Transverse colon (tissue), 4 donors: Measurements from ENCODE around the gene CEP170B. TPM values are rescaled to one million over a fixed set of nuclear protein-coding genes. Genes with fewer than 3 reads are reported as not detected.
A peak's percentile ranks its signal among the peaks of the same experiment; 100 is the strongest.

Experiments
- DNase-seq: peaks from one replicate; pipeline ENCODE4 v3.0.0-alpha.2; 2019
- H3K27ac ChIP-seq, 4 donors: fragments of 200-600 bp; sonication (generic); 2 replicates each; pipeline ENCODE4 v1.5.1; 2016 to 2018; ENCODE audit warnings: inconsistent platforms in 4 of 4
- H3K27me3 ChIP-seq: fragments of 200-600 bp; sonication (generic); 2 replicates; pipeline ENCODE4 v1.5.1; 2017; ENCODE audit warnings: inconsistent platforms
- H3K36me3 ChIP-seq, 4 donors: fragments of 200-600 bp; sonication (generic); 2 replicates each; pipeline ENCODE4 v1.5.1; 2017 to 2019; ENCODE audit warnings: inconsistent platforms in 4 of 4
- H3K4me1 ChIP-seq, 4 donors: fragments of 200-600 bp; sonication (generic); 2 replicates each; pipeline ENCODE4 v1.5.1; 2017 to 2020; ENCODE audit warnings: inconsistent platforms in 4 of 4
- H3K4me3 ChIP-seq, 4 donors: fragments of 200-600 bp; sonication (generic); 1 replicate in 1 of 4; 2 replicates in 3 of 4; pipeline versions ENCODE4 v1.5.1 to v1.6.1; 2017 to 2019; ENCODE audit warnings: inconsistent platforms in 4 of 4
- H3K9me3 ChIP-seq, 2 donors: fragments of 200-600 bp; sonication (generic); 2 replicates each; pipeline ENCODE4 v1.5.1; 2017 to 2019; ENCODE audit warnings: inconsistent platforms in 2 of 2
- EP300 ChIP-seq: sonication (generic); formaldehyde crosslinking; IDR thresholded peaks from one replicate; pipeline ENCODE4 v1.6.1; 2017; ENCODE audit warnings: antibody characterized with exemption, low read depth
- POLR2A ChIP-seq: fragments of 450-650 bp; IDR thresholded peaks from one replicate; pipeline ENCODE4 v1.6.1; 2016; ENCODE audit warnings: antibody characterized with exemption, mild to moderate bottlenecking, moderate library complexity
- POLR2AphosphoS5 ChIP-seq, 3 donors: sonication (generic); formaldehyde crosslinking; IDR thresholded peaks; one replicate each; pipeline ENCODE4 v1.6.1; 2016; ENCODE audit warnings: antibody characterized with exemption in 3 of 3
- WGBS, 2 donors: methylation state at CpG; one replicate each; pipeline ENCODE4 v1.1.5; 2018; ENCODE audit warnings: low coverage in 1 of 2; 5-methylcytosine and 5-hydroxymethylcytosine counted together
- in situ Hi-C, 4 donors: fragments of 200-750 bp; cut with MboI; loops; one replicate each; pipeline versions ENCODE4 v1.15.0 to v1.15.1; 2017; ENCODE audit warnings: low sequenced_read_pairs in 3 of 4, low pct_ligation_motif_present in 1 of 4, low pct_unique_long_range_greater_than_20kb in 1 of 4
- intact Hi-C: fragments of 100-400 bp; cut with DNase I; formaldehyde crosslinking; loops from one replicate; pipeline ENCODE4 v1.15.1; 2023; ENCODE audit warnings: low total_unique reads
- total RNA-seq, 4 donors: library from RNA; depleted of rRNA; stranded (reverse); fragments of >200 nt; gene quantifications; one replicate each; pipeline ENCODE4 v1.1.0, GENCODE V29; 2016
- TF ChIP-seq, protein P1 (sequence below), 5 experiments: fragments of 200-600 bp in 3 of 5; fragments of 450-650 bp in 2 of 5; sonication (generic) in 3 of 5; IDR thresholded peaks; 1 replicate in 2 of 5; 2 replicates in 3 of 5; pipeline ENCODE4 v1.5.1; 2016 to 2017; ENCODE audit warnings: antibody characterized with exemption in 5 of 5, inconsistent platforms in 3 of 5, mild to moderate bottlenecking in 2 of 5, moderate library complexity in 1 of 5

The CEP170B gene
- total RNA-seq, 4 donors from 2014 or later, result 56.0 to 195 (median 109) TPM

- Histone ChIP-seq H3K36me3 (no peaks in the 10 kb centered on the region), H3K9me3 (no peaks in the 10 kb centered on the region), H3K27me3 (no peaks in the 10 kb centered on the region), H3K27ac (peak overlapping the region; percentile 87 to 93 (median 92)), H3K4me3 (peak overlapping the region; percentile 75 to 92 (median 82)), H3K4me1 (peaks cover 11 to 34% (median 25%) of the 10 kb centered on the region in 4 donors)
- TF ChIP-seq POLR2AphosphoS5 (IDR thresholded peaks at IDR 0.05) (peak in 2 of 3 donors; percentile 24 to 62), EP300 (no peak), POLR2A (peak; percentile 77)
- TF ChIP-seq, protein P1, sequence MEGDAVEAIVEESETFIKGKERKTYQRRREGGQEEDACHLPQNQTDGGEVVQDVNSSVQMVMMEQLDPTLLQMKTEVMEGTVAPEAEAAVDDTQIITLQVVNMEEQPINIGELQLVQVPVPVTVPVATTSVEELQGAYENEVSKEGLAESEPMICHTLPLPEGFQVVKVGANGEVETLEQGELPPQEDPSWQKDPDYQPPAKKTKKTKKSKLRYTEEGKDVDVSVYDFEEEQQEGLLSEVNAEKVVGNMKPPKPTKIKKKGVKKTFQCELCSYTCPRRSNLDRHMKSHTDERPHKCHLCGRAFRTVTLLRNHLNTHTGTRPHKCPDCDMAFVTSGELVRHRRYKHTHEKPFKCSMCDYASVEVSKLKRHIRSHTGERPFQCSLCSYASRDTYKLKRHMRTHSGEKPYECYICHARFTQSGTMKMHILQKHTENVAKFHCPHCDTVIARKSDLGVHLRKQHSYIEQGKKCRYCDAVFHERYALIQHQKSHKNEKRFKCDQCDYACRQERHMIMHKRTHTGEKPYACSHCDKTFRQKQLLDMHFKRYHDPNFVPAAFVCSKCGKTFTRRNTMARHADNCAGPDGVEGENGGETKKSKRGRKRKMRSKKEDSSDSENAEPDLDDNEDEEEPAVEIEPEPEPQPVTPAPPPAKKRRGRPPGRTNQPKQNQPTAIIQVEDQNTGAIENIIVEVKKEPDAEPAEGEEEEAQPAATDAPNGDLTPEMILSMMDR (IDR thresholded peaks at IDR 0.05), result peak in 1 of 5 experiments; percentile 16
- intact Hi-C loops, result no loop called here
- in situ Hi-C loops, result no loop called here
- WGBS, 2 donors, result 1 to 10% methylated on average over 15 to 45 of the region's 68 CpGs
- peak; percentile 77 for DNase-seq
These were observed 768 bp downstream of the CEP170B start for GRCh38 chr14:104865631-104866441.

DNA sequence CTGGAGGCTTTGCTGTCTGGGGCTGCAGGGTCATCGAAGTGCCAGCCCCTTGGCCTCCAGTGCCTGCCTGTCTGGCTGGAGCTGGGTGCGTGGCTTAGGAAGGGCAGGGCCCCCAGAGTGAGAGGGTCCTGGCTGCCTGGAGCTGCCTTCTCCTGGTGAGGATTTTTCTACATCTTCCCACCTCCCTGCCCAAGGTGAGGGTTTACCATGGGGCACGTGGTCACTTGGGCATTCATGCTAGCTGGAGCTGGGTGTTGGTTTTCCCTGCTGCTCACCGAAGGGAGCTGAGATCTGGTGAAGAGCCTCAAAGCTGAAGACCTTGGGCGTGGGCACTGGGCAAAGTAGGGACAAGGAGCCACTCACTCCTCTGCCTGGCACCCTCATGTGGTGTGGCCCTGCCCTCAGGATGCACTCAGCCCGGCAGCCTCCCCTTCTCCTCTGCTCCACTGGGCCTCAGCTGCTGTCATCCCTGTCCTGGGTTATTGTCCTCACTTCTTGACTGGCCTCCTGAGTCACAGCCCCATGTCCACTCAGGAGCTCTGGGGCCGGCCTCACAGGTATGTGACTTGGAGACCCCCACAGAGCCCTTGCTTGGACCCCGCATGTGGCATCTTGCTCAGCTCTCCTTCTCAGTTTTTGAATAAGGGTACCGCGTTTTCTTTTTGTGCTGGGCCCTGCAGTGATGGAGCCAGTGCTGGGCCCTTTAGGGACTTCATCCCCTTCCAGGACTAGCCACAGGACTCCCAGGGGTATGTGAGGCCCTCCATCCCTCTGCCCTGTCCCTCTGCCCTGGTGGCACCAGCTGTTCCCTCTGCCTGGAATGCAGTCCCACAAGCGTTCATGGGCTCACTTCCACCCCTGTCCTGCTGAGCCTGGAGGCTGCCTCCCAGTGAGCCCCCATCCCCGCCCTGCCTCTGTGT, 1.6 kb downstream of the CEP170B start:
- Histone ChIP-seq H3K27me3 (no peaks in the 10 kb centered on the region), H3K4me1 (peaks cover 11 to 34% (median 25%) of the 10 kb centered on the region in 4 donors), H3K4me3 (peak overlapping the region; percentile 75 to 92 (median 82)), H3K36me3 (no peaks in the 10 kb centered on the region), H3K9me3 (no peaks in the 10 kb centered on the region), H3K27ac (peak overlapping the region; percentile 87 to 93 (median 92))
- DNase-seq, result no peak
- 74% methylated on average over 12 of the region's 12 CpGs; no CpG with 5 or more reads in 1 of the 2 donors for WGBS, 2 donors
- TF ChIP-seq, protein P1 (IDR thresholded peaks at IDR 0.05), result no peak
- no peak for TF ChIP-seq POLR2AphosphoS5 (IDR thresholded peaks at IDR 0.05)
- TF ChIP-seq EP300, result no peak
- TF ChIP-seq POLR2A, result no peak
- intact Hi-C loops (no loop called here), in situ Hi-C loops (no loop called here)

GRCh38 chr14:104867371-104868059, 2.4 kb downstream of the CEP170B start:
- Histone ChIP-seq H3K9me3 (no peaks in the 10 kb centered on the region), H3K36me3 (no peaks in the 10 kb centered on the region), H3K27me3 (no peaks in the 10 kb centered on the region), H3K27ac (no peak overlapping the region), H3K4me1 (peaks cover 11 to 34% (median 25%) of the 10 kb centered on the region in 4 donors), H3K4me3 (no peak overlapping the region)
- in situ Hi-C loops (no loop called here), intact Hi-C loops (no loop called here)
- TF ChIP-seq POLR2A (no peak), POLR2AphosphoS5 (IDR thresholded peaks at IDR 0.05) (no peak), EP300 (no peak)
- TF ChIP-seq, protein P1 (IDR thresholded peaks at IDR 0.05), result no peak
- WGBS, 2 donors, result 90% methylated on average over 5 of the region's 6 CpGs; no CpG with 5 or more reads in 1 of the 2 donors
- no peak for DNase-seq
